GM19397 (cell line): ENCODE results near the gene ASB18.

ENCODE experiments used
- ATAC-seq: cut with Tn5 transposase; IDR thresholded peaks from one replicate; pipeline ENCODE4 v1.9.1; 2021; ENCODE audit warnings: mild to moderate bottlenecking, moderate library complexity; ENCODE audit not compliant: unreplicated experiment

Gene ASB18

DNA sequence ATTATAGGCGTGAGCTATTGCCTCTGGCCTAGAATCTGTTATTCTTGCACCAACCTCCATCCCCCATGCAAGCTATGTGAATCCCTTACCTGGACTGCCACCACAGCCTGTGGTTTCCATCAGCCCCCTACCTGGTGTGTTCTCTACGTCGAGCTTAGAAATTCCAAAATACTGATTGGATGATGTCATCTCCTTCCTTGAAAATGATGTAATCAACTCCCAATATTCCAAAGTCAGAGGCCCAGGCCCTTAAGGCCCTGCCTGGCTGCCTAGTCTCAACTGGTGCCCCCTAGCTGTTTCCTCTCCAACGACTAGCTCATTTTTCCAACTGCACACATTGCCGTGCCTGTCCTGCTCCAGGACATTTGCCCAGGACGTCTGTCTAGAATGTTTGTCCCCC, 54.7 kb downstream of the ASB18 start:
- ATAC-seq, result no peak

DNA sequence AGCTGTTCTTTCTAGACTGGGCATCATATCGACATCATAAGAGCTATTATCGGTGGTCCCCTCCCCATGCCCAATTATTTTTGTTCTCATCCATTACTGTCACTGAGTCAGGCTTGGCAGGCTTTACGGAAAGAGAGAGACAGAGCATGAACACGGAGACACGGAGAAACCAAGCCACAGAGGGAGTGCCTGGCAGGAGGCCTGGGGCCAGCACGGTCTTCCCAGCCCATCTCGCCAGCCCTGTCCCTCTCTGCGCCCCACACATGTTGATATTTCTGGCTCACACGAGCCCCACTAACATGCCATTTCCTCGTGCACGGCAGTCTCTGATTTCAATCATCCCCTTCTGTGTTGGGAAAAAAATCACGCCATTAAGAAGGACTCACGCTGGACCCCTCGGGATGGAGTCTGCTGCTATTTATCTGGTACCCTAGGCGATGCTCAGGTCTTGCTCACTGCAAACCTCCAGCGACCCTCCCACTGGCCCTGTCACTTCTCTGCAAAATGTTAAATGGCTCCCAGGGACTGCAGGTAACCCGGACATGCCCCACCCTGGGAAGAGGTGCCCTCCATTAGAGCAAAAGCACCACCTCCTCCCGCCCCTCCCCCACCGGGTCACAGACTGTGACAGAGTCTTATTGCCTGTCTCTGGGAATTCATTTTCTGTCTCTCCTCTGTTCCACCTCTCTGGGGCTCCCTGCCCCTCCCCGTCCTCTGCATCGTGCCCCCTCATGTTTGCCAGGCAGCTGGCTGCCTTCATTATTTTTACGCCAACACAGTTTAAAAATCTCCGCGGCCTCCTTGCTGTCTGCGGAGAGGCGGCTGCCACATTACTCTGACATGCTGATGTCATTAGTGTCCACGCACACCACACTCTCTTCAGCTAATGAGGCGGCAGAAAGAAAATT, 55.9 kb downstream of the ASB18 start:
- ATAC-seq, result no peak

DNA sequence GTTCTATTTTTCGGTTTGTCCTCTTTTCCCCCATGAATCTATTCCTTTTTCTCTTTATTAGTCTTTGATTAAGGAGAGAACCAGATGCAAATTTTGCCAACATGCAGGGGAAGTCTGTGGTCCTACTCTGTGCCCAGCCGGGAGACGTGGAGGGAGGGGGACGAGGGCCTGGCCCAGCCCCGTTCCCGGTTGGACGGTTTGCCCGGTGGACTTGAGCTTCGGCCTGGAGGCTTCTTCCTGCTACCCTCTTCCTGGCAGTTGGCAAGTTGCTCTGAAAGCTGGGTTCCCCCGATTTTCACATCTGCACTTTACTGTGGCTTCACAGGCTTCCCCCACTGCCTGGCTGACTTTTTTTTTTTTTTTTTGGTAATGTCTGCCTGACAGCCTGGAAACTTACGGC, 56.7 kb downstream of the ASB18 start:
- no peak for ATAC-seq

DNA sequence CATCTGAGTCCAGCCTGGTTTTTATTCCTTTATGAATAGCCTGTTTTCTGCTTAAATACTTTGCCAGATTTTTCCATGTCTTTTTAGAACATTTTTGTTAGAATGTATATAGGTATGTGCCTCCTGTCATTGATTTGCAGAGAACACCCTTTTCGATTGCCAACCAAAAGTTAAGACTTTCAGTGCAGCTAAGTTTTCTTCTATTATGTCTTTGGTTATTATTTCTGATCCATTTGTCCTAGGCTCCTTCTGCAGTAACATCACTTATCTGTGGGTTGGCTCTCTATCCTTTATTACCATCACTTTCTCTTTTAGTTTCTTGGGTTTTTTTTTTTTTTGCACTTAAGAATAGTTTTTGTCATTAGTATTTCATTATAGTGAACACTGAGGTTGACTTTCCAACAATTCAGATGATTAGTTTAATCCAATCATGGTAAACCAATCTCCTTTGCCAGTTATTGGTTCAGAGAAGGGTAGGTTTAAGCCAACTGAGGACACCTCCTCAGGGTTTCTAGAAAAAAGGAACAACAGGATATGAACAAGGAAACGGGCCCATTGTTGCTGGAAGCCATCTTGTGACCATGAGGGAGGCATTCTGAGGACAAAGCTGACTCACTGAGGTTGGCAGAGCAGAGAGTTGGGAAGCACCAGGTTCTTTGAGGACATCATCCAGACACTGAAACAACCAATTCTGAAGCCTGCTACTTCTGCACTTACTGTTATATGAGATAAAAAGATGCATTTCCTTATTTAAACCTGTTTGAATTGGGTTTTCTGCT, 58.1 kb downstream of the ASB18 start:
- ATAC-seq, result no peak

DNA sequence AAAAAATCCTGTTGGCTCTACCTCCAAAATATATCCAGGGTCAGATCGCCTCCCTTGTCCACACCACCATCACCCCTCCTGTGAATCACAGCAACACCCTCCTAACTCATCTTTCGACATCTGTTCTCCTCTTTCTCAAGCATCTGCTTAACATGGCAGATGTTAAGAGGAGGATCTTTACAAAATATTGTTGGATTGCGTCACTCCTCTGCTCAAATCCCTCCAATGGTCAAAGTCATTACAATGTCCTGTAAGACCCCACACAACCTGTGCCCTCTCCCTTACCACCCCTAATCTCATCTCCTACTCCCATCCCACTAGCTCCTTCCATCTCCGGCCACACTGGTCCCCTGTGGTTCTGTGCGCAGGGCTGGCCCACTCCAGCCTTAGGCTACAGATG, 59.3 kb downstream of the ASB18 start:
- no peak for ATAC-seq

DNA sequence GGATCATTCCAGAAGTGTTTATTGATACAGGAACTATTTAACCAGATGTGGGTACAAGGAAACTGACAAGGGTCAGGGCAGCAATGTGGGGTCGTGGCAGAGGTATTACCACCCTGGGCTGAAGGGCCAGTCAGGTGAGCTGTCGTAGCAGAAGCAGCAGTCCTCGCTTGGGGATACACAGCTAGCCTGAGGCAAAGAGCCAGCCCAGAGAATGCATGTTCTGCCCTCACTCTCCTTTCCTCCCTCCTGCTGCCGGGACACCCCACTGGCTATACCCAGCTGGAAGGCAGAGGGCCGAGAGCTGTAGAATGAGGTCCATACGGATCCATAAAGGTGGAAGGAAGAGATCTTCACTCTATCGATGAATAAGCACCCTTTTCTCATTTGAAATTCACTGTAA, 63.8 kb downstream of the ASB18 start:
- ATAC-seq, result no peak

DNA sequence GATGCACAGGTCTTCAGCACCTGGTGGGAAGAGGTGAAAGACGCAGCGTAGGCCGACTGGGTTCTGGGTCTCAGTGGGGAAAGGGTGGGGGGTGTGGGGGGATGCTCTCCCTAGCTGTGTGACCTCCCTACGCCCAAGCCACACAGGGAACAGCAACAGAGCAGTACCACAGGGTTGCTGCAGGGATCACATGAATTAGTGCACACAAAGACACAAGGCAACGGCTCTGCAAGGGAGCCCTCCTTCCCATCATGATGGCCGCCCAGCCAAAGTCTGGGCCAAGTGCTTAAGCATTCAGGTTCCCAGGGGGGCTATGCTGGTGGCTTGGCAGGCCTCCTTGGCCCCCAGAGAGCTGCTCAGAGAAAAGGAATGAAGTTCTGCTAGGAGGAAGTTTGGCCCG, 67.8 kb downstream of the ASB18 start:
- ATAC-seq, result no peak

DNA sequence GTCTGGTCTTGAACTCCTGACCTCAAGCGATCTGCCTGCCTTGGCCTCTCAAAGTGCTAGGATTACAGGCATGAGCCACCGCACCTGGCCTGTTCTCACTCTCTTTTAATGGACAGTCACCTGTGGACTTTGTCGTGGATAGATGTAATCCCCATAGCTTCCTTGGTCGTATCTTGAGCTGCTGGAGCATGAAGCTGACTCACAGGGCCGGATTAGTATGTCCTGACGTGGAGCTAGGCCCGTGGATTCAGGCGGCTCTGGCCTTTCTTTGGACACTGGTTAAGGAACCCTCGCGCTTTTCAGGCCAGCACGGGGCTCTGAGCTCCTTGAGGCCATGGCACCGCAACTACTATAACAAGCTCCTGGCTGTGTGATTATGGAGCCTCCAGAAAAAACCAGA, 68.5 kb downstream of the ASB18 start:
- ATAC-seq, result no peak

DNA sequence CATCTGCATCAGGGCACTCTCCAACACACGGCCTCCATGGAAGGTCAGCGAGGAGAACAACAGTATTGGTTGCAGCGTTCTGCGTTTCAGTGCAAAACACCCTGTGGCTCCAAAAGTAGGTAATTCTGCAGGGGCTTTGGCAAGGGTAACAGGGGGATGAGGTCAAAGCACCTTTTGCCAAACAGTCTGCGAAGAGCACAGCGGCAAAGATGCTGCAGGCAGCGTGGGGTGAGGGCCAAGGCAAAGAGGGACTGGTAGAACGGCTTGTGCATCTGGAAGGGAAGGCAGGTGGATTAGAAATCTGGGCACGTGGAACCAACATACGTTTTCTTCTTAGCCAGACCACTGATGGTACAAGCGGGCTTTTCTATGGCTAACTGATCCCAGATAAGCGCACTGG, 69.4 kb downstream of the ASB18 start:
- ATAC-seq, result no peak

DNA sequence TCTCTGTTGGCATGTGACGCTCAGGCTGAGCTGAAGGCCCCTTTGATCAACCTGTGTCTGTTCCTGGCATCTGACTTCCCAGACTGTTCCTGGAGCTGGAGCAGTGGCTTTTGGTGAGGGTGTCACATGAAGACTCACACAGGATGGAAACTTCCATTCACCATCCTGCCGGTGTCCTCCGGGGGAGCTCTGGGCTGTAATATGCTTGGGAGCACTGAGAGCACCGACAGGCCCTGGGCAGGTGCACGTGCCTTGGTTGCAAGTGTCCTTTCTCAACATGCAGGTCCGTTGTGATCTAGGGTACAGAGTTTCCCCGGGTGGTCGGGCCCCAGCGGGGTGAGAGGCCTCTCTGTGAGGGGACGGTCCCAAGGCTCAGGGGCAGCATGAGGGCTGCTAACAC, 71.2 kb downstream of the ASB18 start:
- no peak for ATAC-seq

DNA sequence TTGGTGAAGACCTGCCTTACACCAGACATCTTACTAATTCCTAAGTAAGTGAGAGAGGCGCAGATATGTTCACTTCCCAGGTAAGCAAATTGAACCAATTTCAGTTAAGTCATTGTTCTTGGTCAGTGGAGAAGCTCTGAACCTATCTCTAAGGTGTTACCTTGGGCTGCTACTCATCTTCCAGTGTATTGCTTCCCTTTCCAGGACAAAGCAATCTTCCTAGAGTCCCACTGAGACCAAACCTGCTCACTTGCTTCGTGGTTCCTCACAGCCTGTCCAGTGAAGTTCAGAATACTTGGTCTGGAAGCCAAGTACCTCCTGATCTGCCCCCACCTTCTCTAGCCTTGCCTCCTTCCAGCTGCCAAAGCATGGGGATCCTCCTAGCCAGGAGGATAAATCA, 73.5 kb downstream of the ASB18 start:
- no peak for ATAC-seq

DNA sequence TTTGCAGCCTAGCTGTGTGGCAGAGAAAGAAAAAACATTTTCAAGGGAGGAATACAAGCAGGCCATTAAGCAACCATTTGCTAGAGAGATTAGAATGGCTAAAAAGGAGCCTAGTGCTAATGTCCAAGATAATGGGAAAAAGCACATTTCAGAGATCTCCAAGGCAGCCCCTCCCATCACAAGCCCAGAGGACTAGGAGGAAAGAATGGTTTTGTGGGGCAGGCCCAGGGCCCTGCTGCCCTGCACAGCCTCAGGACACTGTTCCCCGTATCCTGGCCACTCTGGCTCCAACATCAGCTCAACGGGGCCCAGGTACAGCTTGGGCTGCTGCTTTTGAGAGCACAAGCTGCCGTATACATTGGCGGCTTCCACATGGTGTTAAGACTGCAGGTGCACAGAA, 79.5 kb downstream of the ASB18 start:
- ATAC-seq, result no peak

DNA sequence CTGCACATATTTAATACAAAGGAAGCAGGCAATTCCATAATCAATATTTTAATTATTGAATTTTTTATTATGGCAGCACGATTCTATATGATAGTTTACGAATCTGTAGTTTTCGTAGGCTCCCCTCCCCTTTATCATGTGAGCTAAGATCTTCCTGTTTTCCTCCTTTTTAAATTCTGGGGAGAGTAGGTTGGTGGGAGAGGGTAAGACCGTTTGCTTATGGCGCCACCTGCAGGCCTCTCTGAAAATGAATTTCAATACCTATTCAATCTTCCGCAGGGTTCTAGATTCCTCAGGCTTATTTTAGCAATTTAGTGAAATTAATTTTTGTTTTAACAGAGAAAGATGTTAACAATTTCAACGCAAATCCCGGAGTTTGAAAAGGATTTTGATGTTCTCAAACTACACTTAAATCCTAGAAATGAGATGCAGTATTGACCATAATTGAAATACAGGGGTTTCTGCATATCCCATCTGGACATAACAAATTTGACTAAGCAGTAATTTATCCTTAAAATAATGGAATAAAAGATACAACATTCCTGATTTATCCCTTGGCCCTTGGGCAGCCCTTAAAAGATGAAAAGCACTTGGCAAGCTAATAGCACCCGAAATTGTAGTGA, 83.3 kb downstream of the ASB18 start:
- no peak for ATAC-seq

DNA sequence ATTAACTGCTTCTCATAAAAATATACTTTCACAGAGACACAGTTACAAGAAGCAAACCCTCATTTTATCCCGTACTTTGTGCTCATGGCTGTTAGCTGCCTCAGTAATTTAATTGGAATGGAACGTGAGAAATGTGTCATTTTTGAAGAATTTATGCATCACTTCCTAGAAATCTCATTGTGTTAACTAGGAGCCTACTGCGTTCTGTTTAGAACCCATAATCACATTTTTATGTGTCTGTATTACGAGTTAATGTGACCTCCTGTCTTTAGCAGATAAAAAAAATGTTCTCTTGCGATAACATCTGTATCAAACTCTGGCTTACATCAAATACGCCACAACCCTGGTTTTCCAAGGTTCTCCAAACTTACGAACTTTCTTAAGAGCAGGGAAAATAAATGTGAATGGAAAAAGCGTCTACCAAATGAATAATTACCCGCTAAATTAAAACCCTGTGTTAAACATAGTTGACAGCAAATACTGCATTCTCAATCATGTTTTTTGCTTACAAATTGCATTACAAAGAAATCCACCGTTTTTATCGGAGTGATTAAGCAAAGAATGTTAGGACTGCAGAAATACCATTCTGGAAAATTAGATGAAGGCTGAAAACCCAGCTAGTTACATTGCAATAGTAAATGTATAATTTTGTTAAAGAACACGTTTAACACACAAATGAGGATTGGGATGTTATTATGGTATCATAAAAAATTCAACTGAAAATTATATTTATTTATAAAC, 84.0 kb downstream of the ASB18 start:
- no peak for ATAC-seq

DNA sequence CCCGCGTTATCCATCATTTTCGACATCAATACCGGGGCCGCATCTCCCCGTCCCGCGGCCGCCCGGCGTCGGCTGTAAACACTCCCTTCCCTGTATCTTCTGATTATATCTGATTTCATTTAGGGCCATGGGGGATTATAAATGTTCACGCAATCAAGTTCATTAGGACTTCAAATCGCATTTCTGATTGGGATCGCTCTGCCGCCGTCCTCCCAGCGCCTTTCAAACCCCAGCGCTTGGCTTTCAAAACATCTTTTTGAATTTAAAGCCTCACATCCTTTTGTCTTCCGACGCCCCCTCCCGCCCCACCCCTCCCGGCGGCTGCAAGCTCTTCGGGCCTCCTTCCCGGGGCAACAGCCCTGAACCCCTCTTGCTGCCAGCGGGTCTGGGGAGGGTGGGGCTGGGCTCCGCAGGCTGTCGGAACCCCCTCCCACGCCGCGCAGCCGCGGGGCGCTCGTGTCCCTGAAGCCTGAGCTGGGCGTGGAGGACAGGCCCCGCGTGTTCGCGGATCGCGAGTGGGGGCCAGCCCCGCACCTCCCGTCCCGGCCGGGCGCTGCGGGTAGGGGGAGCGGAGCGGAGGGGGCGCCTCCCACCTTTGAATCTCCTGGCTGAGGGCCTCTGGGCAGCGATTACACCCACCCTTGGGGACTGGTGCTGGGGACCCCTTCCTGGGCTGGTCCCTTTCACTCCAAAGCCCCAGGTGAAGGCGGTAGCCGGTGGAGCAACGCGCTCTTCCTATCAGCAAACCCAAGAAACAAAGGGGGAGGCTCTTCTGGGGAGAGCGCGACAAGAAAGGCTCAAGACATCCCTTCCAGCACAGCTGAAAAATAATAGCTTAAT, 84.8 kb downstream of the ASB18 start:
- no peak for ATAC-seq

DNA sequence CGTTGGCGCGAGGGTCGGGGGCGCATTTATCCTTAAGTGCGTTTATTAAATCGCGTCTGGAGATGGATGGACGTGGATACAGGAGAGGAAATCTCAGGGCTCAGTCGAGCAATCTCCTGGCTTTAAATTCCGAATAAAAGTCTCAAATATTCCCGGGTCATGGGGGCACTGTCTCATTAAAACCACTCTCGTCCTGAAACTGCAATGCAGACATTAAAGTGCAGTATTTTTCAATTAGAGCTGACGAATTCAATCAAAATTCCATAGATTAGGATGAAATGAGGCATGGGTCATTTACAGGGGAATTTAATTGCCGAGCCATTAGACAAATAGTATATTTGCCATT, 85.3 kb downstream of the ASB18 start:
- no peak for ATAC-seq

DNA sequence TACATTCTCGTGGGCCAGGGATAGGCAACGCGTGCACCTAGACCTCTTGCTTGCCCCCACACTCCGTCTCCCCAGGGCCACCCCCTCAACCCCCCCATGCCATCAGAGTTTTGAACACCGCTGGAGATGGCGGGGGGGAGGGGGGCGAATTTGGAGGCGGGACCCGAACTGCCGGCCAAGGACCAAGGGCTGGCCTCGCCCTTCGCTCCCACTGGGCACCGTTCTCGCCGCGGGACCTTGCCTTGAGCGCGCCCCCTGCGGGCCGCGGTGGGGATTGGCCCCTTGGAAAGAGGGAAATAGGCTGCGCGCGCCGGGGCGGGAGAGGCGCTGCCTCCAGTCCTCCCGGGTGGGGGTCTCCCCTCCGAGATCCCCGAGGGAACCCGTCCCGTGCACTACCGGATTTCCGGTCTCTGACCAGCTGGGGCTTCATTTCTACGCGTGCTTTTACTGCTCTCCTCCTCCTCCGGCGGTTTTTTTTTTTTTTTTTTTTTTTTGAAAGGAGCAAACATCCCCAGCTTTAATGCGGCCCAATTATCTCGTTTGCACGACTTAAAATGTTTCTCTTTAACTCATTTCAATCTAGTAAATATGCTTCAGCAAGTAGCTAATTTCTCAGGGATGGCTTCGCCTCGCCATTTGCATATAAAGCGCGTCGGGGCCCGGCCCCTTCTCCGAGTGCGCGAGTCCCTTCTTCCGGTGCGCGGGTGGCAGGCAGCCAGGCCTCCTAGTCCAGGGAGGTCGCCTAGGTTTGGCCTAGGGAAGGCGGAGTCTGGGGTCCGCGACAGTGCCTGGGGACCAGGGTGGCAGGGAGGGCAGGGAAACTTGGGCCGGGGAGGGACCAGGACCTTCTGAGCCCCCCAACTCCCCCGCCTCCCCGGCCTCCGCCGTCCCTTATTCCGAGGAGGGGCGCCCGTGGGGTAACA, 86.0 kb downstream of the ASB18 start:
- no peak for ATAC-seq

DNA sequence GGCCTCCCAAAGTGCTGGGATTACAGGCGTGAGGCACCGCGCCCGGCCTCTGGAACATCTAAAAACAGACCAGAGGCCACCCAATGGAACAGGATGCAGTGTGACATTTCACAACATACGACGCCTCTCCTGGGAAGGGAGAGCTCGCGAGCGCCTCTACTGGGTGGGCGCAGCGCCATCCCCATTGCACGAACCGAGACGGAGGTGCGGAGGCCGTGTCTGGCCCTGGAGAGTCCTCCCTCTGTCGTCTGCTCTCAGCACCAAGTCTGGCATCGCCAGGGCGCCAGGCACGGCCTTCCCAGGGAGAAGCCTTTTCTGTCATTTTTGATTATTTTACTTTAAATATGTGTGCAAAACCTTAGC, 86.6 kb downstream of the ASB18 start:
- no peak for ATAC-seq

DNA sequence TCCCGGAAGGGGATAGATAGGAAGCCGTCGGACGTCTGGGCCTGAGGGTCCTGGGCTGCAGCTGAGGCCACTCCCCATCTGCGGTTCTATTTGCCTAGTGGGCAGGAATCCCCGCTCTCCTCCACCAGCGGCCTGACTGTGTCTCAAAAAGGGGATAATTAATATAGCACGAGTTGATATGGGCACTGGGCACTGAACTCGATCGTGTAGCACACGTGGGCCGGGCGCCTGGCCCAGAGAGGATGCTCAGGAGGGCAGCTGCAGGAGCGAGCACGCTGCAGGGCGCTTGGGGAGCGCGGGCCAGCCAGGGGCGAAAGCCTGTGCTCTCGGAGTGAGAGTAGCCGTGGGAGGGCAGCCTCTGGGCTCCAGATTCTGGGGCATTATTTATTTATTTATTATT, 87.3 kb downstream of the ASB18 start:
- ATAC-seq, result no peak
